HL-60 (cell line): ENCODE data around the gene LIN54.

Experiments used
- DNase-seq, 2 experiments: peaks; one replicate each; pipeline ENCODE4 v3.0.0-alpha.2; 2010 to 2020; ENCODE audit warnings: low read depth in 1 of 2, low spot score in 1 of 2
- H3K27ac ChIP-seq: fragments of 250-450 bp; sonication (Bioruptor Pico); replicated peaks from 2 replicates; pipeline ENCODE4 v1.5.1; 2020; ENCODE audit warnings: mild to moderate bottlenecking, moderate library complexity
- H3K27me3 ChIP-seq: fragments of 250-450 bp; sonication (Bioruptor Pico); 2 replicates; pipeline ENCODE4 v1.5.1; 2021; ENCODE audit warnings: mild to moderate bottlenecking, moderate library complexity; ENCODE audit not compliant: insufficient read depth, poor library complexity, severe bottlenecking
- H3K4me3 ChIP-seq: replicated peaks from 2 replicates; pipeline ENCODE4 v1.5.1; 2011; ENCODE audit warnings: mild to moderate bottlenecking, control low read depth, low read length; ENCODE audit not compliant: insufficient read depth
- GABPA ChIP-seq: IDR thresholded peaks from 2 replicates; pipeline ENCODE4 v1.6.1; 2012; ENCODE audit warnings: low read depth
- POLR2AphosphoS5 ChIP-seq: IDR thresholded peaks from 2 replicates; pipeline ENCODE4 v1.6.1; 2012; ENCODE audit warnings: low read depth
- SPI1 ChIP-seq: IDR thresholded peaks from 2 replicates; pipeline ENCODE4 v1.6.1; 2012; ENCODE audit warnings: low read depth, mild to moderate bottlenecking, borderline replicate concordance
- TF ChIP-seq, protein P1 (sequence below): IDR thresholded peaks from one replicate; pipeline ENCODE4 v1.5.1; 2011; ENCODE audit warnings: low read length, control low read depth, inconsistent platforms; ENCODE audit not compliant: insufficient read depth
- TF ChIP-seq, protein P2 (sequence below): IDR thresholded peaks from 2 replicates; pipeline ENCODE4 v1.6.1; 2012; ENCODE audit warnings: low read depth; ENCODE audit not compliant: insufficient replicate concordance

LIN54 gene

DNA sequence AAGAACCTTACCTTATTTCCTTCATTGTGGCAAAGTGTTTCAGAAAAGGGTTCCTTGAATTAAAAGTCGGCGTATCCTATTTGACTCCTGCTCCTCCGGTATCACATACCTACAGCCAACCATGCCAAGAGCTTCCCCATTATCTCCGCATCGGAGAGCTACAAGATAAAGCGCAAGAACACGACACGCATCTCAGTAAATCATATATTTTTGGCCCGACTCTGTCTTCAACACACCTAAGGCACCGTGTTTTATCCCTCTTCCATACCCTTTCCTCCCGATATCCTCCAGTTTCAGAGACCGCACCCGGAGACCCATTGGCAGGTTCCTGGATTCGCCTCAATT, 110.6 kb downstream of the LIN54 start:
- no peak for DNase-seq
- H3K4me3 ChIP-seq: peak overlapping the region; percentile 68
- TF ChIP-seq, protein P1, sequence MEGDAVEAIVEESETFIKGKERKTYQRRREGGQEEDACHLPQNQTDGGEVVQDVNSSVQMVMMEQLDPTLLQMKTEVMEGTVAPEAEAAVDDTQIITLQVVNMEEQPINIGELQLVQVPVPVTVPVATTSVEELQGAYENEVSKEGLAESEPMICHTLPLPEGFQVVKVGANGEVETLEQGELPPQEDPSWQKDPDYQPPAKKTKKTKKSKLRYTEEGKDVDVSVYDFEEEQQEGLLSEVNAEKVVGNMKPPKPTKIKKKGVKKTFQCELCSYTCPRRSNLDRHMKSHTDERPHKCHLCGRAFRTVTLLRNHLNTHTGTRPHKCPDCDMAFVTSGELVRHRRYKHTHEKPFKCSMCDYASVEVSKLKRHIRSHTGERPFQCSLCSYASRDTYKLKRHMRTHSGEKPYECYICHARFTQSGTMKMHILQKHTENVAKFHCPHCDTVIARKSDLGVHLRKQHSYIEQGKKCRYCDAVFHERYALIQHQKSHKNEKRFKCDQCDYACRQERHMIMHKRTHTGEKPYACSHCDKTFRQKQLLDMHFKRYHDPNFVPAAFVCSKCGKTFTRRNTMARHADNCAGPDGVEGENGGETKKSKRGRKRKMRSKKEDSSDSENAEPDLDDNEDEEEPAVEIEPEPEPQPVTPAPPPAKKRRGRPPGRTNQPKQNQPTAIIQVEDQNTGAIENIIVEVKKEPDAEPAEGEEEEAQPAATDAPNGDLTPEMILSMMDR: no peak
- TF ChIP-seq GABPA (no peak), SPI1 (no peak), POLR2AphosphoS5 (no peak)
- TF ChIP-seq, protein P2, sequence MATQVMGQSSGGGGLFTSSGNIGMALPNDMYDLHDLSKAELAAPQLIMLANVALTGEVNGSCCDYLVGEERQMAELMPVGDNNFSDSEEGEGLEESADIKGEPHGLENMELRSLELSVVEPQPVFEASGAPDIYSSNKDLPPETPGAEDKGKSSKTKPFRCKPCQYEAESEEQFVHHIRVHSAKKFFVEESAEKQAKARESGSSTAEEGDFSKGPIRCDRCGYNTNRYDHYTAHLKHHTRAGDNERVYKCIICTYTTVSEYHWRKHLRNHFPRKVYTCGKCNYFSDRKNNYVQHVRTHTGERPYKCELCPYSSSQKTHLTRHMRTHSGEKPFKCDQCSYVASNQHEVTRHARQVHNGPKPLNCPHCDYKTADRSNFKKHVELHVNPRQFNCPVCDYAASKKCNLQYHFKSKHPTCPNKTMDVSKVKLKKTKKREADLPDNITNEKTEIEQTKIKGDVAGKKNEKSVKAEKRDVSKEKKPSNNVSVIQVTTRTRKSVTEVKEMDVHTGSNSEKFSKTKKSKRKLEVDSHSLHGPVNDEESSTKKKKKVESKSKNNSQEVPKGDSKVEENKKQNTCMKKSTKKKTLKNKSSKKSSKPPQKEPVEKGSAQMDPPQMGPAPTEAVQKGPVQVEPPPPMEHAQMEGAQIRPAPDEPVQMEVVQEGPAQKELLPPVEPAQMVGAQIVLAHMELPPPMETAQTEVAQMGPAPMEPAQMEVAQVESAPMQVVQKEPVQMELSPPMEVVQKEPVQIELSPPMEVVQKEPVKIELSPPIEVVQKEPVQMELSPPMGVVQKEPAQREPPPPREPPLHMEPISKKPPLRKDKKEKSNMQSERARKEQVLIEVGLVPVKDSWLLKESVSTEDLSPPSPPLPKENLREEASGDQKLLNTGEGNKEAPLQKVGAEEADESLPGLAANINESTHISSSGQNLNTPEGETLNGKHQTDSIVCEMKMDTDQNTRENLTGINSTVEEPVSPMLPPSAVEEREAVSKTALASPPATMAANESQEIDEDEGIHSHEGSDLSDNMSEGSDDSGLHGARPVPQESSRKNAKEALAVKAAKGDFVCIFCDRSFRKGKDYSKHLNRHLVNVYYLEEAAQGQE: no peak
- no peaks in the 10 kb centered on the region for H3K27me3 ChIP-seq
- H3K27ac ChIP-seq: peak overlapping the region; percentile 91

DNA sequence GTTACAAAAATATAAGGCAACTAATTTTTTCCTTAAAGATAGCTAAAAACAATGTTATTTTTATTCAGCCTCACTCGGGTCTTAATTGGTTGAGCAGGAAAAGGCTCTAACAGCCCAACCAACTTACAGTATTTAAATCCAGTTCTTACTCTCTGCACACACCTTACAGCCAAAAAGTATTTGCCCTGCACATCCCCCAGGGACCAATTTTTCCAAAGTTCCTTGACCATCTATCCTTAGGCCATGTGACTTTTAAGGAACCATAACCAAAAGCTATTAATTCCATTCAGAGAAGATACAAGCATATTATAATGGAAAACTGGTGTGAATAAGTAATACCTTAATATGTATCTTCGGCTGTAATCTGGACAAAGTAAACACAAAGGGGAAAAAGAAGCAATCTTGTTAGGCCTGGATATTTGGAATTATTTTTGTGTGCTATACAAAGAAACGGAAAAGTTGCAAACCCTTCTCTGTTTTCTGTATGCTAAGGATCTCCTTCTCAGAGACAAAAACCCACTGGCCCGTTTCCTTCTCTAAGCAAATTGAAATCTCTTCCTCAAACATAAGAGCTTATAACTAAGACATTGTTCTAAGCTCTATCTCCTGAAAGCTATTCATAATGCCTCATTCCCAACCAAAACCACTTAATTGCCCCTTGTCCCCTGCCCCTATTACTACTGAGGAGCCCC, 111.1 kb downstream of the LIN54 start:
- Histone ChIP-seq H3K27ac (peak overlapping the region; percentile 91), H3K4me3 (peak overlapping the region; percentile 68), H3K27me3 (no peaks in the 10 kb centered on the region)
- TF ChIP-seq, protein P1: no peak
- TF ChIP-seq POLR2AphosphoS5 (no peak), GABPA (no peak), SPI1 (no peak)
- TF ChIP-seq, protein P2: no peak
- DNase-seq: peak in 1 of 2 experiments; percentile 18

DNA sequence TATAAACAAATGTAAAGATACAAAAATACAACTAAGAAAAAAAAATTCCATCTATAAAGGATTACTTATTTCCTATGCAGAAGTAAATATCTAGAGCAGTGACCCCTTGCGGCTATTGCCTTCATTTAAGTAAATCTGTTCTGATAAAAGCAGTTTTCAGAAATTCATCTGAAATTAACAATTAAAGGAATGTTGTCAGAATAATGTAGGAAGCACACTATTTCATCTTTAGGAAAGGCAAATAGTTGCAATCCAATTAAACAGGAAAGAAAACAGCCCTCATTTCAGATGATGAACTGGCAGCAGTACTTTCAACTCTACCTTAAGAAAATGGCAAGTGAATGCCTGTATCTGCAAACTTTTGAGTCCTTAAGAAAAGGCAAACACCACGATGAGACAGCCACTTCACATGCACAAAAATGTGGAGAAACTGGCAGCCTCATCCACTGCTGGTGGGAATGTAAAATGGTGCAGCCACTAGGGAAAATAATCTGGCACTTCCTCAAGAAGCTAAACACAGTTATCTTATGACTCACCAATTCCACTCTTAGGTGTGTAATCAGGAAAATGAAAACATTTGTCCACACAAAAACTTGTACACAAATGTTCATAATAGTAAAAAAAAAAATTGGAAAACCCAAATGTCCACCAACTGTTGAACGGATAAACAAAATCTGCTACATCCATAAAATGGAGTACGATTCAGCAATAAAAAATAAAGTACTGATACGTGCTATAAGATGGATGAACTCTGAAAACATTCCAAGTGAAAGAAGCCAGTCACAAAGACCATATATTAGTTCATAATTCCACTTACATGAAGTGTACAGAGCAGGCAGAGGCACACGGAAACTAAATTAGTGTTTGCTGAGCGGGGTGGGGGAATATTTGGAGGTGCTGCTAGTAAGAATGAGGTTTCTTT, 112.0 kb downstream of the LIN54 start:
- peak overlapping the region; percentile 68 for H3K4me3 ChIP-seq
- H3K27ac ChIP-seq: peak overlapping the region; percentile 91
- DNase-seq: peak in 1 of 2 experiments; percentile 61
- H3K27me3 ChIP-seq: no peaks in the 10 kb centered on the region
- TF ChIP-seq GABPA (no peak), POLR2AphosphoS5 (no peak), SPI1 (peak; percentile 65; the same call in 1 of the 2 replicates)
- TF ChIP-seq, protein P2: no peak
- TF ChIP-seq, protein P1: peak; percentile 24
